Upper lobe of left lung (tissue), 6 donors: ENCODE results near the gene ARRDC5. TPM values are rescaled to one million over a fixed set of nuclear protein-coding genes. Genes with fewer than 3 reads are reported as not detected.
"Not testable (repeated sequence)": the region's sequence is repeated elsewhere in the genome, so short reads cannot be mapped to it uniquely, and the experiment has no call there.

Experiments
- ATAC-seq, 2 donors: fragments of 200-7000 bp; cut with Tn5 transposase; one replicate each; pipeline ENCODE4 v1.9.1; 2022; ENCODE audit warnings: mild to moderate bottlenecking in 2 of 2, moderate library complexity in 2 of 2; ENCODE audit not compliant: low FRiP score in 2 of 2
- DNase-seq, 2 donors: peaks; one replicate each; pipeline ENCODE4 v3.0.0-alpha.2; 2019 to 2020
- H3K27ac ChIP-seq, 4 donors: fragments of 200-600 bp; sonication (generic); one replicate each; pipeline ENCODE4 v1.5.1; 2016 to 2019
- H3K27me3 ChIP-seq, 4 donors: fragments of 200-600 bp; sonication (generic); one replicate each; pipeline ENCODE4 v1.5.1; 2017 to 2019
- H3K36me3 ChIP-seq, 4 donors: fragments of 200-600 bp; sonication (generic); one replicate each; pipeline ENCODE4 v1.5.1; 2016 to 2019
- H3K4me1 ChIP-seq, 4 donors: fragments of 200-600 bp; sonication (generic); one replicate each; pipeline ENCODE4 v1.5.1; 2018 to 2019
- H3K4me3 ChIP-seq, 4 donors: fragments of 200-600 bp; sonication (generic); one replicate each; pipeline ENCODE4 v1.5.1; 2017 to 2019; ENCODE audit warnings: mild to moderate bottlenecking in 2 of 4, moderate library complexity in 1 of 4
- H3K9me3 ChIP-seq, 4 donors: fragments of 200-600 bp; sonication (generic); one replicate each; pipeline ENCODE4 v1.5.1; 2018 to 2019
- CTCF ChIP-seq, 6 experiments: fragments of 450-650 bp in 4 of 6; fragments of 200-600 bp in 2 of 6; sonication (generic) in 2 of 6; IDR thresholded peaks; one replicate each; pipeline ENCODE4 v1.5.1; 2016 to 2019; ENCODE audit warnings: antibody characterized with exemption in 6 of 6
- EP300 ChIP-seq, 4 donors: sonication (generic); formaldehyde crosslinking; IDR thresholded peaks; one replicate each; pipeline ENCODE4 v1.5.1; 2017; ENCODE audit warnings: antibody characterized with exemption in 4 of 4, control low read depth in 2 of 4
- POLR2A ChIP-seq, 4 donors: fragments of 450-650 bp; IDR thresholded peaks; one replicate each; pipeline ENCODE4 v1.5.1; 2016 to 2017; ENCODE audit warnings: antibody characterized with exemption in 4 of 4, mild to moderate bottlenecking in 2 of 4
- POLR2AphosphoS5 ChIP-seq, 2 donors: sonication (generic); formaldehyde crosslinking; IDR thresholded peaks; one replicate each; pipeline ENCODE4 v1.5.1; 2017; ENCODE audit warnings: antibody characterized with exemption in 2 of 2
- WGBS, 2 donors: methylation state at CpG; one replicate each; pipeline ENCODE4 v1.1.5; 2017 to 2018; 5-methylcytosine and 5-hydroxymethylcytosine counted together
- total RNA-seq, 6 donors: library from RNA; depleted of rRNA in 4 of 6; stranded (reverse); fragments of >200 nt in 4 of 6; gene quantifications; one replicate each; pipeline versions ENCODE4 v1.1.0 to v1.2.1, GENCODE V29; 2016 to 2021
- donor health status: DM: no; HTN: no; CAD: no; lungs with moderate emphysema.
- donor health status: DM: no; HTN: yes; CAD: no; lungs with severe emphysema.

Gene ARRDC5
- total RNA-seq, 6 donors from 2014 or later: 0.34 to 6.8 (median 0.83) TPM; not detected in 1

GRCh38 chr19:4861147-4861546 lies 41.5 kb downstream of the ARRDC5 start:
- H3K27me3 ChIP-seq: no peaks in the 10 kb centered on the region
- peaks cover 9 to 64% (median 31%) of the 10 kb centered on the region in 4 donors for H3K36me3 ChIP-seq
- no peak overlapping the region for H3K27ac ChIP-seq
- no peak for TF ChIP-seq EP300 (IDR thresholded peaks at IDR 0.05)
- no peak for TF ChIP-seq POLR2AphosphoS5 (IDR thresholded peaks at IDR 0.05)
- TF ChIP-seq CTCF (IDR thresholded peaks at IDR 0.05): no peak
- no peak for TF ChIP-seq POLR2A (IDR thresholded peaks at IDR 0.05)
- WGBS, 2 donors: 78 to 95% methylated on average over 8 to 10 of the region's 10 CpGs
- peak in 1 of 2 donors; percentile 50 for DNase-seq
- peaks cover 0 to 1% (median under 1%) of the 10 kb centered on the region in 4 donors for H3K4me1 ChIP-seq
- no peak for ATAC-seq
- H3K9me3 ChIP-seq: no peaks in the 10 kb centered on the region
- no peak overlapping the region for H3K4me3 ChIP-seq

GRCh38 chr19:4859697-4860096 lies 43.0 kb downstream of the ARRDC5 start:
- TF ChIP-seq POLR2A (IDR thresholded peaks at IDR 0.05): no peak
- no peak for TF ChIP-seq CTCF (IDR thresholded peaks at IDR 0.05)
- TF ChIP-seq EP300 (IDR thresholded peaks at IDR 0.05): no peak
- no peak for TF ChIP-seq POLR2AphosphoS5 (IDR thresholded peaks at IDR 0.05)
- ATAC-seq (peak in 1 of 2 donors; percentile 28), DNase-seq (peak in 1 of 2 donors; percentile 52)
- Histone ChIP-seq H3K27me3 (no peaks in the 10 kb centered on the region), H3K27ac (no peak overlapping the region), H3K36me3 (peaks cover 9 to 76% (median 40%) of the 10 kb centered on the region in 4 donors), H3K4me1 (no peaks in the 10 kb centered on the region), H3K9me3 (no peaks in the 10 kb centered on the region), H3K4me3 (no peak overlapping the region)
- 97% methylated on average over 11 of the region's 11 CpGs for WGBS, 2 donors

- H3K27me3 ChIP-seq, DNase-seq, H3K27ac ChIP-seq, H3K9me3 ChIP-seq, H3K4me1 ChIP-seq, H3K4me3 ChIP-seq, ATAC-seq: not testable (repeated sequence)
- H3K36me3 ChIP-seq: peaks cover 9 to 91% (median 50%) of the 10 kb centered on the region in 4 donors
- 91 to 95% methylated on average over 12 of the region's 12 CpGs for WGBS, 2 donors
These were observed 46.2 kb downstream of the ARRDC5 start for GRCh38 chr19:4856468-4856867.

GRCh38 chr19:4853506-4853905 lies 49.2 kb downstream of the ARRDC5 start:
- not testable (repeated sequence) for H3K27me3 ChIP-seq, H3K4me3 ChIP-seq, ATAC-seq, H3K4me1 ChIP-seq, DNase-seq, H3K9me3 ChIP-seq, H3K27ac ChIP-seq
- peaks cover 0 to 84% (median 44%) of the 10 kb centered on the region in 4 donors for H3K36me3 ChIP-seq
- 90 to 96% methylated on average over 8 of the region's 8 CpGs for WGBS, 2 donors

GRCh38 chr19:4852484-4852883 lies 50.2 kb downstream of the ARRDC5 start:
- no peaks in the 10 kb centered on the region for H3K27me3 ChIP-seq
- WGBS, 2 donors: 92 to 96% methylated on average over 6 of the region's 6 CpGs
- TF ChIP-seq EP300 (IDR thresholded peaks at IDR 0.05) (no peak), POLR2A (IDR thresholded peaks at IDR 0.05) (no peak), CTCF (IDR thresholded peaks at IDR 0.05) (no peak), POLR2AphosphoS5 (IDR thresholded peaks at IDR 0.05) (no peak)
- H3K4me1 ChIP-seq: no peaks in the 10 kb centered on the region
- ATAC-seq (no peak), DNase-seq (no peak)
- H3K9me3 ChIP-seq: no peaks in the 10 kb centered on the region
- no peak overlapping the region for H3K4me3 ChIP-seq
- H3K36me3 ChIP-seq: peaks cover 0 to 87% (median 47%) of the 10 kb centered on the region in 4 donors
- no peak overlapping the region for H3K27ac ChIP-seq

GRCh38 chr19:4851551-4852290 lies 51.0 kb downstream of the ARRDC5 start:
- no peak overlapping the region for H3K4me3 ChIP-seq
- peak; percentile 64 to 88 for ATAC-seq
- no peaks in the 10 kb centered on the region for H3K27me3 ChIP-seq
- TF ChIP-seq CTCF (IDR thresholded peaks at IDR 0.05) (peak; percentile 78 to 91 (median 87)), POLR2A (IDR thresholded peaks at IDR 0.05) (no peak)
- peaks cover 0 to 87% (median 46%) of the 10 kb centered on the region in 4 donors for H3K36me3 ChIP-seq
- H3K27ac ChIP-seq: no peak overlapping the region
- no peaks in the 10 kb centered on the region for H3K4me1 ChIP-seq
- WGBS, 2 donors: 80% methylated on average over 42 of the region's 42 CpGs
- DNase-seq: peak; percentile 70 to 82
- H3K9me3 ChIP-seq: no peaks in the 10 kb centered on the region
